Thyroid gland (tissue), 4 donors: Measurements from ENCODE around the gene B3GALT4.

Experiments
- CTCF ChIP-seq, 6 experiments: fragments of 200-600 bp in 3 of 6; fragments of 450-650 bp in 3 of 6; sonication (generic) in 3 of 6; IDR thresholded peaks; one replicate each; pipeline ENCODE4 v1.5.1; 2016 to 2019; ENCODE audit warnings: antibody characterized with exemption in 6 of 6, mild to moderate bottlenecking in 2 of 6, inconsistent platforms in 1 of 6, moderate library complexity in 1 of 6
- POLR2A ChIP-seq, 2 donors: fragments of 450-650 bp; IDR thresholded peaks; one replicate each; pipeline ENCODE4 v1.6.1; 2017; ENCODE audit warnings: antibody characterized with exemption in 2 of 2, mild to moderate bottlenecking in 2 of 2, moderate library complexity in 1 of 2

GRCh38 chr6:33317419-33317668 is 40.4 kb downstream of the B3GALT4 start:
- TF ChIP-seq POLR2A (IDR thresholded peaks at IDR 0.05) = no peak
- no peak for TF ChIP-seq CTCF (IDR thresholded peaks at IDR 0.05)
